Myocyte (in vitro differentiated cells): ENCODE measurements around the gene MSTN. TPM values are rescaled to one million over a fixed set of nuclear protein-coding genes. Genes with fewer than 3 reads are reported as not detected.
"Not testable (repeated sequence)": the region's sequence is repeated elsewhere in the genome, so short reads cannot be mapped to it uniquely, and the experiment has no call there.

ENCODE experiments used
- DNase-seq: peaks from one replicate; pipeline ENCODE4 v3.0.0-alpha.2; 2012; ENCODE audit warnings: low read depth
- total RNA-seq: library from RNA; depleted of rRNA; stranded (reverse); fragments of >200 nt; gene quantifications from 2 replicates; pipeline ENCODE4 v1.2.3, GENCODE V29; 2014

Gene MSTN
- total RNA-seq, 1 donor from 2014 or later = 34.2 TPM

- DNase-seq = no peak
These were observed 3.3 kb upstream of the MSTN start for GRCh38 chr2:190065839-190066238.

DNA sequence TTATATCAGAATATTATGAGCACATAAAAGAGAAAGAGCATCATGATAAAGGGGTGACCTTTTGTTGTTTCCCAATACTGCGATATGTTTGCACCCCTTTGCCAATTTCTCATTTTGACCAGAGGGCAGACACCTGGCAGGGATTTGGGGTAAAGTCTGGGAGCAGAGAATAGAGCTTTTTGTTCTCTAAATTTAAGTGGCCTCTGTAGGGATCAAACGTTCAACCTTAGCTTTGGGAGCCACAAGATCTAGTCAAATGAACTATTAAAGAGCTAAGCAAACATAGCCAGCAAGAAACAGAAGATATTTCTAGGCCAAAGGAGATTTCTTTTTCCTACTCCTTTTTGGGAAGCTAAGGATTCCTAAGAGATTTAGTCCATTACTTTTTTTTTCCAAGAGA is 1.1 kb upstream of the MSTN start:
- no peak for DNase-seq

- DNase-seq = peak; percentile 43
These were observed 476 bp downstream of the MSTN start for GRCh38 chr2:190062053-190062452.

DNA sequence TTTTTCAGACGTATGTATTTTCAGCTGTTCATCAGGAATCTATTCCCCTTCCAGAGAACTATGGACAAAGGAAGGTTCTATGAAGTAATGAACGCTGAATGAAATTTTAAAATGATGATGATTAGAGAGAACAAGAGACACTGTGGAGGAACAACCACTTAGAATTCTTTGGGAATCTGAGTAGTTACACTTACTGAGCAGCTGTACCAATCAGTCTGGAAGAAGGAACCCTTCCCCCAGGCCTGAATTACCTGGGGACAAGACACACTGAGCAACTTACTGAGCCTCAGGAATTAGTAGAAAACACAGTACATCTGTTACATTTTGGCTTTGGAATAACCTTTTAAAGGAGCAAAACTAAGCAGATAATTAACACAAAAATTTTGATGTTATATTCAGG is 1.9 kb downstream of the MSTN start:
- DNase-seq = peak; percentile 61

DNA sequence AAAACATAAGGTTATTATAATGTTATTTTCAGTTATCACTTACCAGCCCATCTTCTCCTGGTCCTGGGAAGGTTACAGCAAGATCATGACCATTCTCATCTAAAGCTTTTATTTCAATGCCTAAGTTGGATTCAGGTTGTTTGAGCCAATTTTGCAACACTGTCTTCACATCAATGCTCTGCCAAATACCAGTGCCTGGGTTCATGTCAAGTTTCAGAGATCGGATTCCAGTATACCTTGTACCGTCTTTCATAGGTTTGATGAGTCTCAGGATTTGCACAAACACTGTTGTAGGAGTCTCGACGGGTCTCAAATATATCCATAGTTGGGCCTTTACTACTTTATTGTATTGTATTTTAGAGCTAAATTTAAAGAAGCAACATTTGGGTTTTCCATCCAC is 2.5 kb downstream of the MSTN start:
- DNase-seq = no peak

GRCh38 chr2:190053426-190053825 is 9.1 kb downstream of the MSTN start:
- no peak for DNase-seq

DNA sequence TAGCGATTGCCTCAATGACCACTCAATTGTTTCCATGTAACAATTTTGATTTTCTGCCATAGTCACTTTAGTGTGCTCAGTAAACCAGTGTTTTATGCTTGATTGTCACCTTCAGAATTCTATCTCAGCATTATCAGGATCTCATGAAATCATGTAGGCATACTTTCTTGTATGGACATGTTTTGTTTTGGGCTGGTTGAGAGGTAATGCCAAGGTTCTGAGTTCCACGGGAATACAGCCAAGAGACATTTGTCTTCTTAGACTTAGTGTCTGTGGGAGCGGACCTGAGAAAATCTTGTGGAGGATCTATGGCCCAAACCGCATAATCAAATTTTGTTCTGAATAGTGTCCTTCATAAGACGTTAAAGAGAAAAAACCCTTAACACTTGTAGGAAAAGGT is 10.2 kb downstream of the MSTN start:
- no peak for DNase-seq

DNA sequence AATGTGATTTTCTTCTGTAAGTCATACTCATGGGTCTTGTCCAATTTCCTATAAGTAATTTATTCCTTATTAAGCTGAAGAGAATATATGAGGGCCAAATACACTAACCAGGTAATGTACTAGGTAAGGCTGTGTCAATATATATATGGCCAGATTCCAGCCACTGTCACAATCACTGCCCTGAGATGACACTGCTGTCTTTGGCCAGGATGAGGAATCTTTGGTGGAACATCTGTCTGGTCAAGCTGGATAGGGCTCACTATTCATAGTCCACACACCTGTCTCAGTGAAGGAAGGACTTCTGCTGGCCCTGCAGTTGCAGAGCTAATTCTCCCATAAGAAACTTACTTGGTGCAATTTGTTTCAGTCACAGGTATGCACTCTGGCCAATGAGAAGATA is 11.3 kb downstream of the MSTN start:
- no peak for DNase-seq

GRCh38 chr2:190050001-190050400 is 12.5 kb downstream of the MSTN start:
- no peak for DNase-seq

- no peak for DNase-seq
These were observed 17.7 kb downstream of the MSTN start for GRCh38 chr2:190044866-190045265.

- no peak for DNase-seq
These were observed 19.1 kb downstream of the MSTN start for GRCh38 chr2:190043441-190043840.

DNA sequence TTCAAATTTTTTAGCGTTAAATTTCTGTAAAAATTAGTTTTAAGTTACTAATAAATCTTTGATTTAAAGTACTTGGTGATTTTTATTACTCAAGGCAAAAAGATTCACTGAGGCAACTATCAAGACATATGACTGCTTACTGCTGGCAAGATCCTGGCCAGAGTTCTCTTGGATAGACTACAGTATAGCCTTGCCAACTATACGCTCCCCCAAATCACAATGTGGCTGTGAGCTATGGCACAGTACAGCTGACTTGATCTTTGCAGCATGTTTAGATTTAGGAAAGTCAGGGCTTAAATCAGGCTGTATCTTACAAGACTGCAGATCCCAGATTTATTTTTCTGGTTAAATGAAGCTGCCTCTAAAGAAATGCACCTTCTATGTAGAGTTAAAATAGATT is 26.5 kb downstream of the MSTN start:
- DNase-seq = no peak

DNA sequence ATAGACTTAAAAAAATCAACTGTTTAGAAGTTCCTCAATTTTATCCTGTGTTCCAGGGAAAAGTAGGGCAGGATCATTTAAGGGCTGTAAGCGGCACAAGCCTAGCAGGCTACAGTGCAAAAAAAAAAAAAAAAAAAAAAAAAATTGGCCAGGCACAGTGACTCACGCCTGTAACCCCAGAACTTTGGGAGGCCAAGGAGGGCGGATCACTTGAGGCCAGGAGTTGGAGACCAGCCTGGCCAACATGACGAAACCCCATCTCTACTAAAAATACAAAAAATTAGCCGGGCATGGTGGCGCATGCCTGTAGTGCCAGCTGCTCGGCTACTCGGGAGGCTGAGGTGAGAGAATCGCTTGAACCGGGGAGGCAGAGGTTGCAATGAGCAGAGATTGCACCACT is 28.1 kb downstream of the MSTN start:
- DNase-seq = peak; percentile 31

GRCh38 chr2:190031969-190032618 is 30.4 kb downstream of the MSTN start:
- DNase-seq = peak; percentile 37

DNA sequence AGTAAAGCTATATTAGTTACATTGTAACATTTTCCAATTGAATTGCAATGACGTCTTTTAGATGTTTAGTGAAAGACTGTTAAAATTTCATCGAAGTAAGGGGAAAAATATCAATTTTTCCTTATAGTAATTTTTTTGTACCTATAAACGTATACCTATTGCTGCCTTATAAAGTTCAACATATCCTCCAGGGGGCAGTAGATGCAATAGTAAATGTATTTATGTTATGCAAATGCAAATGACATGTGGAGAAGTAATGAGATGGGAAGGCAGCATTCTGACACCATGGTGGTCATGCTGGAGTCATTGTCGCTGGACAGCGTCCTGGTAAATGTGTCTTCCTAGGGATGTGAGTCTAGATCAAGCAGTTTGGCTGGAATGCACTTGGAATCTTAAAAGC is 38.7 kb downstream of the MSTN start:
- DNase-seq = peak; percentile 37

DNA sequence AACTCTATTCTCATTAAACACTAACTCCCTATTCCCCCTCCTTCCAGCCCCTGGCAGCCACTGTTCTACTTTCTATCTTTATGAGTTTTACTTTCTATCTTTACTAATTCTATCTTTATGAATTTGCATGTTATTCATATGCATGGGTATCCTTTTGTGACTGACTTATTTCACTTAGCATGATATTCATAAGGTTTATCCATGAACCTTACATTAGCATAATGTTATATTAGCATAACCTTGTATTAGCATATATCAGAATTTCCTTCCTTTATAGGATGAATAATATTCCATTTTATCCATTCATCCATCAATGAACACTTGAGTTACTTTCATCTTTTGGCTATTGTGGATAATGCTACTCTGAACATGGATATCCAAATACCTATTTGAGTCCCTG is 41.8 kb downstream of the MSTN start:
- DNase-seq = no peak

GRCh38 chr2:190017837-190018236 is 44.7 kb downstream of the MSTN start:
- no peak for DNase-seq

DNA sequence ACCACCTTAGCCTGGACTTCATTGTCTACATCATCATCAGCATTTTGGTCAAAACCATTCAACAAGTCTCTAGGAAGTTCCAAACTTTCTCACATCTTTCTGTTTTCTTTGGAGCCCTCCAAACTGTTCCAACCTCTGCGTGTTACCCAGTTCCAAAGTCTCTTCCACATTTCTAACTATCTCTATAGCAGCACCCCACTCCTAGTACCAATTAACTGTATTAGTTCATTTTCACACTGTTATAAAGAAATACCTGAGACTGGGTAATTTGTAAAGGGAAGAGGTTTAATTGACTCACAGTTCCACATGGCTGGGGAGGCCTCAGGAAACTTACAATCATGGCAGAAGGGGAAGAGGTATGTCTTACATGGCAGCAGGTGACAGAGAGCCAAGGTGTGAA is 46.6 kb downstream of the MSTN start:
- DNase-seq = not testable (repeated sequence)
